Measurements from ENCODE around the gene CORO2B. TPM values are rescaled to one million over a fixed set of nuclear protein-coding genes. Genes with fewer than 3 reads are reported as not detected.

The CORO2B gene
- polyA plus RNA-seq, 3 donors: 0.03 TPM; not detected in 2

DNA sequence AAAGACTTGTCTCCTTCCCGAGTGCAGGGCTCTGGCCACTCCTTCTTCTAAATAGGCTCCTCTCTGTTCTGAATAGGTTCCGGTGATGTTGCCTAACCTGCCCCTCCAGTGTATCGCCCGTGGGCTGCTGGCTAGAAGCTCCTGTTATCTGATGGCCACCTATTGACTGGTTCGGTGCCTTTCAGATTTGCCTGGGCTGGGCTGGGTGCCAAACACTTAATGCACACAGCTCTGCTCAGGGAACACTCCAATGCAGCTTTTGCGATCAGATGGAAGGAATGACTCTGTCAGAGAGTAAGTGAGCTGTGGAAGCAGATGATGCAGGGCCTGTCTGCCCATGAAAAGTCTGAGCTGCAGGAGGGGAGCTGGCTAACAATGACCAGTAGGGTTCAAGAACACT is 112.9 kb downstream of the CORO2B start:
- Mint-ChIP-seq H3K27ac (no peak overlapping the region), H3K36me3 (no peaks in the 10 kb centered on the region), H3K4me1 (peaks cover 8% of the 10 kb centered on the region), H3K4me3 (no peak overlapping the region), H3K9me3 (no peaks in the 10 kb centered on the region), H3K27me3 (ENCODE audit: low read depth in 3 of 3) (peaks cover 0 to 1% (median 0%) of the 10 kb centered on the region in 3 donors)
- Histone ChIP-seq H3K9ac (ENCODE audit: insufficient read depth, low read length, poor library complexity, severe bottlenecking) (no peak overlapping the region), H4K20me1 (ENCODE audit: insufficient read depth, low read length) (no peaks in the 10 kb centered on the region), H3K27ac (ENCODE audit: low read depth in 1 of 2, low read length in 2 of 2) (no peak overlapping the region), H3K4me3 (replicated peaks in 1 of 3; ENCODE audit: low read depth in 2 of 3, low read length in 3 of 3) (no peak overlapping the region), H3K79me2 (ENCODE audit: insufficient read depth, low read length) (no peaks in the 10 kb centered on the region), H2AFZ (ENCODE audit: insufficient read depth, low read depth, low read length, poor library complexity, severe bottlenecking) (no peak overlapping the region), H3K36me3 (replicated peaks in 1 of 2; ENCODE audit: control insufficient read depth in 1 of 2, insufficient read depth in 2 of 2, low read length in 2 of 2) (no peaks in the 10 kb centered on the region), H3K4me1 (ENCODE audit: control insufficient read depth in 1 of 2, insufficient read depth in 2 of 2, low read length in 2 of 2) (peaks cover 0 to 7% of the 10 kb centered on the region in 2 donors), H3K9me3 (replicated peaks in 1 of 2; ENCODE audit: control insufficient read depth in 1 of 2, insufficient read depth in 1 of 2, low read length in 2 of 2) (no peaks in the 10 kb centered on the region), H3K27me3 (ENCODE audit: control insufficient read depth in 2 of 2, insufficient read depth in 2 of 2, low read length in 2 of 2) (no peaks in the 10 kb centered on the region), H3K4me2 (replicated peaks; ENCODE audit: extremely low read depth, low read length, poor library complexity, severe bottlenecking) (no peak overlapping the region)
- no peak for DNase-seq
- intact Hi-C loops (cut with micrococcal nuclease): no loop called here
- TF ChIP-seq, protein P1, sequence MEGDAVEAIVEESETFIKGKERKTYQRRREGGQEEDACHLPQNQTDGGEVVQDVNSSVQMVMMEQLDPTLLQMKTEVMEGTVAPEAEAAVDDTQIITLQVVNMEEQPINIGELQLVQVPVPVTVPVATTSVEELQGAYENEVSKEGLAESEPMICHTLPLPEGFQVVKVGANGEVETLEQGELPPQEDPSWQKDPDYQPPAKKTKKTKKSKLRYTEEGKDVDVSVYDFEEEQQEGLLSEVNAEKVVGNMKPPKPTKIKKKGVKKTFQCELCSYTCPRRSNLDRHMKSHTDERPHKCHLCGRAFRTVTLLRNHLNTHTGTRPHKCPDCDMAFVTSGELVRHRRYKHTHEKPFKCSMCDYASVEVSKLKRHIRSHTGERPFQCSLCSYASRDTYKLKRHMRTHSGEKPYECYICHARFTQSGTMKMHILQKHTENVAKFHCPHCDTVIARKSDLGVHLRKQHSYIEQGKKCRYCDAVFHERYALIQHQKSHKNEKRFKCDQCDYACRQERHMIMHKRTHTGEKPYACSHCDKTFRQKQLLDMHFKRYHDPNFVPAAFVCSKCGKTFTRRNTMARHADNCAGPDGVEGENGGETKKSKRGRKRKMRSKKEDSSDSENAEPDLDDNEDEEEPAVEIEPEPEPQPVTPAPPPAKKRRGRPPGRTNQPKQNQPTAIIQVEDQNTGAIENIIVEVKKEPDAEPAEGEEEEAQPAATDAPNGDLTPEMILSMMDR (IDR thresholded peaks at IDR 0.05): no peak
- 86% methylated on average over 5 of the region's 6 CpGs for WGBS (ENCODE audit: insufficient coverage)

DNA sequence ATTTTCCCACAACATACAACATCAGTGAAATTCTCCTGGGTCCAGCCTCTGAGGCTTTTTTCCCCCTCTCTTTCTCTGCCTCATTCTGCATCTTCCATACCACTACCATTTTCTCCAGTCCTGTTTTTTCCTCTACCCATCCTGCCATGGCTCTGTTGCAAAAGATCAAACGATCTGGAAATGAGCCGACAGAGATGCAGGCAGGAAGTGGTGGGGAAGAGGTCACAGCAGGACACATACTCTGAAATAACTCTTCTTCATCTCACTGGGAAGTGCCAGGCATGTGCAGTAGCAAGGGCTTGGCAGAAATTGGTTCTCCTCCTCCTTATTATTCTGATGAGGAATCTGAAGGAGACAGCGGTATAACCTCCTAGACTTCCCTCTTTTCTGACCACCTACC is 114.3 kb downstream of the CORO2B start:
- intact Hi-C loops (cut with micrococcal nuclease): no loop called here
- DNase-seq: no peak
- no CpG with 5 or more reads among the region's 3 CpGs for WGBS (ENCODE audit: insufficient coverage)
- Histone ChIP-seq H3K27me3 (ENCODE audit: control insufficient read depth in 2 of 2, insufficient read depth in 2 of 2, low read length in 2 of 2) (no peaks in the 10 kb centered on the region), H4K20me1 (ENCODE audit: insufficient read depth, low read length) (no peaks in the 10 kb centered on the region), H3K9ac (ENCODE audit: insufficient read depth, low read length, poor library complexity, severe bottlenecking) (no peak overlapping the region), H3K4me2 (replicated peaks; ENCODE audit: extremely low read depth, low read length, poor library complexity, severe bottlenecking) (no peak overlapping the region), H2AFZ (ENCODE audit: insufficient read depth, low read depth, low read length, poor library complexity, severe bottlenecking) (no peak overlapping the region), H3K27ac (ENCODE audit: low read depth in 1 of 2, low read length in 2 of 2) (no peak overlapping the region), H3K4me1 (ENCODE audit: control insufficient read depth in 1 of 2, insufficient read depth in 2 of 2, low read length in 2 of 2) (peaks cover 0 to 7% of the 10 kb centered on the region in 2 donors), H3K9me3 (replicated peaks in 1 of 2; ENCODE audit: control insufficient read depth in 1 of 2, insufficient read depth in 1 of 2, low read length in 2 of 2) (no peaks in the 10 kb centered on the region), H3K4me3 (replicated peaks in 1 of 3; ENCODE audit: low read depth in 2 of 3, low read length in 3 of 3) (no peak overlapping the region), H3K36me3 (replicated peaks in 1 of 2; ENCODE audit: control insufficient read depth in 1 of 2, insufficient read depth in 2 of 2, low read length in 2 of 2) (no peaks in the 10 kb centered on the region), H3K79me2 (ENCODE audit: insufficient read depth, low read length) (no peaks in the 10 kb centered on the region)
- TF ChIP-seq, protein P1 (IDR thresholded peaks at IDR 0.05): no peak
- H3K4me1 Mint-ChIP-seq: peaks cover 8% of the 10 kb centered on the region
- H3K36me3 Mint-ChIP-seq: no peaks in the 10 kb centered on the region
- H3K27me3 Mint-ChIP-seq (ENCODE audit: low read depth in 3 of 3): peaks cover 0 to 2% (median 1%) of the 10 kb centered on the region in 3 donors
- H3K9me3 Mint-ChIP-seq: no peaks in the 10 kb centered on the region
- H3K27ac Mint-ChIP-seq: no peak overlapping the region
- H3K4me3 Mint-ChIP-seq: no peak overlapping the region

All from CD14-positive monocyte (primary cell).